GM03348 (cell line): ENCODE data around the gene FA2H.
A peak's percentile ranks its signal among the peaks of the same experiment; 100 is the strongest.
"Not testable (repeated sequence)": the region's sequence is repeated elsewhere in the genome, so short reads cannot be mapped to it uniquely, and the experiment has no call there.

Source experiments
- DNase-seq: peaks from one replicate; pipeline ENCODE4 v3.0.0; 2012; ENCODE audit warnings: low spot score

Gene FA2H

GRCh38 chr16:74724820-74725549 lies 49.6 kb downstream of the FA2H start:
- peak; percentile 62 for DNase-seq

GRCh38 chr16:74723256-74723655 lies 51.4 kb downstream of the FA2H start:
- DNase-seq, result no peak

- not testable (repeated sequence) for DNase-seq
Observed at GRCh38 chr16:74722156-74722555, 52.5 kb downstream of the FA2H start.

- DNase-seq, result no peak
Observed at GRCh38 chr16:74721716-74722115, 52.9 kb downstream of the FA2H start.

GRCh38 chr16:74720579-74720978 lies 54.0 kb downstream of the FA2H start:
- no peak for DNase-seq

- peak; percentile 2 for DNase-seq
Observed at GRCh38 chr16:74718741-74719610, 55.6 kb downstream of the FA2H start.

- peak; percentile 3 for DNase-seq
Observed at GRCh38 chr16:74718140-74718539, 56.5 kb downstream of the FA2H start.

GRCh38 chr16:74717367-74717766 lies 57.3 kb downstream of the FA2H start:
- DNase-seq, result no peak

- DNase-seq, result no peak
Observed at GRCh38 chr16:74716355-74716754, 58.3 kb downstream of the FA2H start.

- DNase-seq, result no peak
Observed at GRCh38 chr16:74713876-74714275, 60.7 kb downstream of the FA2H start.

- no peak for DNase-seq
Observed at GRCh38 chr16:74713325-74713724, 61.3 kb downstream of the FA2H start.

GRCh38 chr16:74711938-74712337 lies 62.7 kb downstream of the FA2H start:
- no peak for DNase-seq

GRCh38 chr16:74710401-74710800 lies 64.2 kb downstream of the FA2H start:
- DNase-seq, result no peak

GRCh38 chr16:74709441-74709877 lies 65.2 kb downstream of the FA2H start:
- peak; percentile 88 for DNase-seq

GRCh38 chr16:74700438-74701225 lies 74.0 kb downstream of the FA2H start, which contains the start of gene MLKL:
TSS of gene MLKL (minus strand) at chr16:74700862. CDS start at chr16:74695757, 5,105 bp downstream.
- DNase-seq, result peak; percentile 74

- peak; percentile 69 for DNase-seq
Observed at GRCh38 chr16:74700116-74700437, 74.5 kb downstream of the FA2H start.

- DNase-seq, result no peak
Observed at GRCh38 chr16:74699666-74700065, 75.0 kb downstream of the FA2H start.

- no peak for DNase-seq
Observed at GRCh38 chr16:74698222-74698621, 76.4 kb downstream of the FA2H start.

GRCh38 chr16:74695450-74696422 lies 78.9 kb downstream of the FA2H start:
- DNase-seq, result peak; percentile 93

- DNase-seq, result peak; percentile 14
Observed at GRCh38 chr16:74691093-74691855, 83.3 kb downstream of the FA2H start.
